Ovary (tissue), 3 donors: ENCODE results near the gene ZNF41.
"Not testable (repeated sequence)": the region's sequence is repeated elsewhere in the genome, so short reads cannot be mapped to it uniquely, and the experiment has no call there.

Experiments used
- EP300 ChIP-seq: sonication (generic); formaldehyde crosslinking; IDR thresholded peaks from one replicate; pipeline ENCODE4 v1.6.1; 2017; ENCODE audit warnings: antibody characterized with exemption
- POLR2A ChIP-seq: fragments of 450-650 bp; IDR thresholded peaks from one replicate; pipeline ENCODE4 v1.6.1; 2017; ENCODE audit warnings: antibody characterized with exemption, mild to moderate bottlenecking, moderate library complexity
- TF ChIP-seq, protein P1 (sequence below), 3 donors: fragments of 450-650 bp in 2 of 3; fragments of 200-600 bp in 1 of 3; IDR thresholded peaks; one replicate each; pipeline versions ENCODE4 v1.5.1 to v1.8.0; 2016 to 2022; ENCODE audit warnings: antibody characterized with exemption in 3 of 3, mild to moderate bottlenecking in 1 of 3
- donor health status: DM: no; HTN: no; CAD: no.

DNA sequence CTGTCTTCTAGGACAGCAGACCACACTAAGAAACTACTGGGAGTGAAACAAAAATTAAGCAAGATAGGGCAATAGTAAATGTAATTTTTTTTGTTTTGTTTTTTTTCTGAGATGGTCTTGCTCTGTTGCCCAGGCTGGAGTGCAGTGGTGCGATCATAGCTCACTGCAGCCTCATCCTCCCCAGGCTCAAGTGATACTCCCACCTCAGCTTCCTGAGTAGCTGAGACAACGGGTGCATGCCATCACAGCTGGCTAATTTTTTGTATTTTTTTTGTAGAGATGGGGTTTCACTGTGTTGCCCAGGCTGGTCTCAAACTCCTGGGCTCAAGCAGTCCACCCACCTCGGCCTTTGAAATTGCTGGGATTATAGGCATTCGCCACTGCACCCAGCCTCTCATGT is 9.1 kb upstream of the ZNF41 start:
- TF ChIP-seq, protein P1, sequence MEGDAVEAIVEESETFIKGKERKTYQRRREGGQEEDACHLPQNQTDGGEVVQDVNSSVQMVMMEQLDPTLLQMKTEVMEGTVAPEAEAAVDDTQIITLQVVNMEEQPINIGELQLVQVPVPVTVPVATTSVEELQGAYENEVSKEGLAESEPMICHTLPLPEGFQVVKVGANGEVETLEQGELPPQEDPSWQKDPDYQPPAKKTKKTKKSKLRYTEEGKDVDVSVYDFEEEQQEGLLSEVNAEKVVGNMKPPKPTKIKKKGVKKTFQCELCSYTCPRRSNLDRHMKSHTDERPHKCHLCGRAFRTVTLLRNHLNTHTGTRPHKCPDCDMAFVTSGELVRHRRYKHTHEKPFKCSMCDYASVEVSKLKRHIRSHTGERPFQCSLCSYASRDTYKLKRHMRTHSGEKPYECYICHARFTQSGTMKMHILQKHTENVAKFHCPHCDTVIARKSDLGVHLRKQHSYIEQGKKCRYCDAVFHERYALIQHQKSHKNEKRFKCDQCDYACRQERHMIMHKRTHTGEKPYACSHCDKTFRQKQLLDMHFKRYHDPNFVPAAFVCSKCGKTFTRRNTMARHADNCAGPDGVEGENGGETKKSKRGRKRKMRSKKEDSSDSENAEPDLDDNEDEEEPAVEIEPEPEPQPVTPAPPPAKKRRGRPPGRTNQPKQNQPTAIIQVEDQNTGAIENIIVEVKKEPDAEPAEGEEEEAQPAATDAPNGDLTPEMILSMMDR (IDR thresholded peaks at IDR 0.05) = not testable (repeated sequence)
- TF ChIP-seq EP300, POLR2A: not testable (repeated sequence)
